Urothelium cell line (cell line): ENCODE results near the gene NACA.

Experiments
- DNase-seq: peaks from one replicate; pipeline ENCODE4 v3.0.0; 2011; ENCODE audit warnings: low spot score, mixed read lengths
- FAIRE-seq: peaks from 2 replicates; lab custom pipeline; 2011; peaks lifted over from hg19 to GRCh38; lab: Jason Lieb, UNC

The NACA gene

DNA sequence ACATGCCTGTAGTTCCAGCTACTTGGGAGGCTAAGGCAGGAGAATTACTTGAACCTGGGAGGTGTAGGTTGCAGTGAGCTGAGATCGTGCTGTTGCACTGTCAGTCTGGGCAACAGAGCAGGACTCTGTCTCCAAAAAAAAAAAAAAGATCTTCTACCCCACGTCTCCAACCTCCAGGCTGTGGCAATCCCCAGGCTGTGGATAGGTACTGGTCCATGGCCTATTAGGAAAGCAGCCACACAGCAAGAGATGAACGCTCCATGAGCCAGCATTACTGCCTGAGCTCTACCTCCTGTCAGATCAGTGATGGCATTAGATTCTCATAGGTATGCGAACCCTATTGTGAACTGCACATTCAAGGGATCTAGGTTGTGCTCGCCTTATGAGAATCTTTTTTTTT is 30.9 kb downstream of the NACA start:
- DNase-seq (no peak), FAIRE-seq (no peak)

DNA sequence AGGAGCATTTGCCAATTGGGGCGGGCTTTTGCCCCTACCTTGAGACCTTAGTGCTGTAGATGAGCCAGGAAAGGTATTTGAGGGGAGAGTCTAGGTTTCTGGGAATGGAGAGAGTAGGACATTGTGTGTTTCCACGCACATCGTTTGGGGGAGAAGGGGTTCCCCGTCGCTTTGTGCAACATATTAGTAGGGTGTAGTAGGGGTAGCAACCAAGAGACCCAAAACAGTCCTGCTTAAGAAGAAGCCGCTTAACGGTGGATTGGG is 36.3 kb downstream of the NACA start:
- FAIRE-seq: no peak

GRCh38 chr12:56688129-56688845 is 36.8 kb downstream of the NACA start, which contains the start of gene PTGES3:
TSS of gene PTGES3 (minus strand) at chr12:56688284. CDS start at chr12:56687999, 285 bp downstream.
- FAIRE-seq: no peak
- peak; percentile 99 for DNase-seq

More for the DNA sequence above, 36.3 kb downstream of the NACA start:
- DNase-seq: no peak

DNA sequence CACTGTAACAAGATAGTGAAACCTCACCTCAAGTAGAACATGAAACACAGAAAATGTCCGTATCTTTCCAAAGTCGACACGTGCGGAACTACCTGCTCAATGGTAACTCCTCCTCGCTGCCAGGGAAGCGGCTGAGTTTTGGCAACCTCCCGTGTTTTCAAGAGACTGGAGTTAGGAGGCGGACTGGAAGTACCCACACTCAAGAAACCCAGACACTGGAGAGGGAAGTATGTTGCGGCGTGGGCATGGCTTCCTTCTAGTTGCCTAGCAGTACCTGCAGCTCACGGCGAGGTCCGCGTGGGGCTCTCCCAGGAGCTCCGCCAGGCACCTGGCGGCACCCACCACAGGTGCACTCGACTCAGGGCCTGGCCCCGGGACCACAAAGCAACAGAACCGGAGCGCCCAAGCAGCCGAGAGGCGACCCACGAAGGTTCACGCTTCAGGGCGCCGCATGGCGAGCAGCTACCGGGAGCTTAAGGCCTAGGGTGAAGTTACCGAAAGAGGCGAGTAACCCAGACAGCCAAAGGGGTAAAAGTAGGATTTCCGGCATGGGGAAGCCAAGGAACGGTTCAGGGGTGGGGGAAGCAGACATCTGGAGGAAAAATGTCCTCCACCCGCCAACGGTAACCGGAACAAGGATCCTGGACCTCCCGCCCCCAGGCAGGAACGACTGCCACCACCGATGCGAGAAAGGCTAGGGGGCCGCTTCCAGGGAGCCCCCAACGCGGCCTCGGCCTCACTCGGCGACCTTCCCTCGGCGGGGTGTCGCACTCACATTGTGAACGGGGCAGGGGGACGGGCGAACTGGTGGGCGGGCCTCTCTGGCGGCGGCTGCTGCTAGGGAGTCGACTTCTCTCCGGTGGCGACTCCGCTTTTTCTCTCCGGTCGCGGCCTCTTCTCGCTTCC is 37.6 kb downstream of the NACA start:
- FAIRE-seq (no peak), DNase-seq (peak; percentile 27)

DNA sequence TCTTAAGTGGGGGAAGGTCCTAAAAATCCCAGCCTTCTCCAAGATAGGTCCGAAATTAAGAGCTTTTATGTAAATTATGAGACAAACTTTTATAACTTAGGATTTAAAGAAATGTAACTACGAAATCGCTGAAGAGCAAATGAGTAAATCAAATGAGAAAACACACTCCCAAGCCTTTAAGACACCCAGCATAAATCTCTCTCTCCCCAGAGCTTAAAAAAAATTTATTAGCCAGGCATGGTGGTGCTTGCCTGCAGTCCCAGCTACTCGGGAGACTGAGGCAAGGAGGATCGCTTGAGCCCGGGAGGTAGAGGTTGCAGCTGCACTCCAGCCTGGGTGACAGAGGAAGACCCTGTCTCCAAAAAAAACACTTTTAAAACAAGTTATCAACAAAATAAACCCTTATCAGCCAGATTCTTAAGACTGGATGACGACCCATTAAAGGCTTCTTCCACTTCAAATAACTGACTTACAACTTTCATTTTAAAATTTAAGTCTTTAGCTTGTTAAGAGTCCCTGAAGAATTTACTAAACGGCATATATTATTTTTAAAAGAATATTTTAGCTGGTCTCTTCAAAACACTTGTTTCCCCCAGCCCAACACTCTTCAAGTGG is 40.2 kb downstream of the NACA start:
- DNase-seq (no peak), FAIRE-seq (no peak)

- FAIRE-seq: no peak
- DNase-seq: no peak
These were observed 42.8 kb downstream of the NACA start for GRCh38 chr12:56682323-56682722.

DNA sequence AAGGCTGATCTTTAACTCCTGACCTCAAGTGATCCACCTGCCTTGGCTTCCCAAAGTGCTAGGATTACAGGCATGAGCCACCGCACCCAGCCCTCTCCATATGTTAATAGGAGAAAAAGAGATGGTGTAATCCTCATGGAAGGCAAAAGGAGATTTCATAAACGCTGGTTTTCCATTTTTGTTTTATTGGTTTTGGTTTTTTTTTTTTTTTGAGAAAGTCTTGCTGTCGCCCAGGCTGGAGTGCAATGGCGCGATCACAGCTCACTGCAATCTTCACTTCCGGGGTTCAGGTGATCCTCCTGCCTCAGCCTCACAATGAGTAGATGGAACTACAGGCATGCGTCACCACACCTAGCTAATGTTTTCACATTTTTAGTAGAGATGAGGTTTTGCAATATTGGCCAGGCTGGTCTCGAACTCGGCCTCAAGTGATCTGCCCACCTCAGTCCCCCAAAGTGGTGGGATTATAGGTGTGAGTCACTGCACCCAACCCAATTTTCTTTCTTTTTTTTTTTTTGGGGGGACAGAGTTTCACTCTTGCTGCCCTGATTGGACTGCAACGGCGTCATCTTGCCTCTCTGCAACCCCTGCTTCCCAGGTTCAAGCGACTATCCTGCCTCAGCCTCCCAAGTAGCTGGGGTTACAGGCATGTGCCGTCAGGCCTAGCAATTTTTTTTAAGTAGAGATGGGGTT is 45.1 kb downstream of the NACA start:
- no peak for FAIRE-seq
- no peak for DNase-seq

GRCh38 chr12:56678852-56679251 is 46.2 kb downstream of the NACA start:
- DNase-seq: no peak
- no peak for FAIRE-seq

DNA sequence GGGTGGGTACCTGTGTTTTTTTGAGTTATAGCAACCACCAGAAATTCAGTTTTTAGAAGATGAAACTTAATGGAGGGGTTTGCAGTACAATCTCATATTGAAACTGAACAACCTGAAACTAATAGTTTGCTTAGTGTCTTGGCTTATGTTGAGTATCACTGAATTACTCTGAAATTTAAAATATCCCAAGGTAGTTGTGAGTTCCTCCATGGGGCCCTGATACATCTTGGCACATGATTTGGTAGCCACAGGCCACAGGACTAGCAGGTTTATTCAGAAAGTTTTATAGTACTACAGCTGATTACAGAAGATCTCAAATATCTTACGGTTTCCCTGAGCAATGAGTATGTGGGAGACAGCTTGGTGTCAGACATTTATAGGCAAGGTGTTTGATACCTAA is 47.4 kb downstream of the NACA start:
- no peak for FAIRE-seq
- DNase-seq: no peak

- FAIRE-seq (no peak), DNase-seq (no peak)
These were observed 48.1 kb downstream of the NACA start for GRCh38 chr12:56676851-56677580.

DNA sequence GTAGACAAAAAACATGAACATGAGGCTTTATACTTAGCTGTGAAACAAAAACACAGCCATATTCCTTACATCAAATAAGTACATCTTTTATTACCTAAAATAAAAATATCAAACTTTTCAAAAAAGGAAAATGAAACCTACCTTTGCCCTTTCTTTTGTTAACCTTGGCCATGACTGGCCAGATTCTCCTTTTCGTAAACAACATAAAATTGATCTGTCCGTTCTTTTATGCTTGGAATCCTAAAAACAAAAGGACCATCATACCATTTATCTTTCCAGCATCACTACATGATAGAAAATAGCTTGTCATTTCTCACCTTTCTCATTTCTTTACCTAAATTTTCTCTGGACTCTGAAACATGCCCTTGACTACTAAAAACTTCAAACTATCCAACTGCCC is 53.5 kb downstream of the NACA start:
- FAIRE-seq: no peak
- DNase-seq: no peak

DNA sequence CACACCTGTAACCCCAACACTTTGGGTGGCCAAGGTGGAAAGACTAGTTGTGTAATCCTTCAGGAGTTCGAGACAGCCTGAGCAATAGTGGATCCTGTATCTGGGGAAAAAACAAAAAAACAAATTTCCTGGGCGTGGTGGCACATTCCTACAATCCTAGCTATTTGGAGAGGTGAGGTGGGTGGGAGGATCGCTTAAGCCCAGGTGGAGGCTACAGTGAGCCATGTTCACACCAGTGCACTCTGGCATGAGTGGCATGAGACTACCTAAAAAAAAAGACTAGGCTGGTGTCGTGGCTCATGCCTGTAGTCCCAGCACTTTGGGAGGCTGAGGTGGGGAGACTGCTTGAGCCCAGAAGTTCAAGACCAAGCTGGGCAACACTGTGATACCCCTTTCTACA is 54.3 kb downstream of the NACA start:
- no peak for DNase-seq
- no peak for FAIRE-seq

DNA sequence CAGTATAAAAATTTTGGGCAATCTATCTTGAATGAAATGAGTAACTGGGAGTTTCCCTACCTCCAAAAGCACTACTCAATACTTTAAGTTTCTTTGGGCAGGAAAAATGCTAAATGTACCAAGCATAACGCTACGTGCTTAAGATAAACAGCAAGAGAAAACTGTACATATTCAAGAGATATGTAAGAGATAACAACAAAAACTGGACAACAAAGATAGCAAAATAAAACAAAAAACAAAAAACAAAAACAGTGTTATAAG is 57.0 kb downstream of the NACA start:
- DNase-seq (no peak), FAIRE-seq (no peak)
